Measurements from ENCODE around the gene FAM180A. TPM values are rescaled to one million over a fixed set of nuclear protein-coding genes. Genes with fewer than 3 reads are reported as not detected.

FAM180A gene
- not detected for total RNA-seq

GRCh38 chr7:135748770-135749169 lies at the start of gene FAM180A:
FAM180A (minus strand) TSS chr7:135748813; CDS start chr7:135748580, 233 bp downstream.
- ChIA-PET CTCF (no interaction called here), POLR2A (no interaction called here)
- no peak within 1 kb of the TSS for H3K4me3 Mint-ChIP-seq
- intact Hi-C loops (cut with micrococcal nuclease), result no loop called here
- DNase-seq, result no peak
- H3K27me3 Mint-ChIP-seq, result peaks cover 1% of the 10 kb centered on the region
- H3K9me3 Mint-ChIP-seq, result no peaks in the 10 kb centered on the region
- no peaks in the 10 kb centered on the region for H3K36me3 Mint-ChIP-seq
- H3K27ac Mint-ChIP-seq, result no peak within 1 kb of the TSS
- H3K4me1 Mint-ChIP-seq (ENCODE audit: low read depth), result no peaks in the 10 kb centered on the region

GRCh38 chr7:135798095-135798494 lies 49.5 kb upstream of the FAM180A start:
- Mint-ChIP-seq H3K9me3 (no peaks in the 10 kb centered on the region), H3K4me3 (no peak overlapping the region), H3K27ac (no peak overlapping the region), H3K36me3 (no peaks in the 10 kb centered on the region), H3K4me1 (ENCODE audit: low read depth) (peaks cover 7% of the 10 kb centered on the region), H3K27me3 (peaks cover 14% of the 10 kb centered on the region)
- DNase-seq, result no peak
- intact Hi-C loops (cut with micrococcal nuclease), result loop anchor here (5.0 kb wide), 1 partner anchor 136 kb away; the partner anchor contains the start of gene STMP1
- POLR2A ChIA-PET, result no interaction called here
- CTCF ChIA-PET, result interaction anchor here (6.3 kb wide), 1 partner anchor 211 kb away, joined by 87 read pairs; no protein-coding TSS in a partner anchor

GRCh38 chr7:135795846-135796570 lies 47.4 kb upstream of the FAM180A start:
- Mint-ChIP-seq H3K36me3 (no peaks in the 10 kb centered on the region), H3K4me1 (ENCODE audit: low read depth) (peaks cover 2% of the 10 kb centered on the region), H3K27me3 (peaks cover 18% of the 10 kb centered on the region), H3K27ac (no peak overlapping the region), H3K9me3 (no peaks in the 10 kb centered on the region), H3K4me3 (no peak overlapping the region)
- DNase-seq, result no peak
- CTCF ChIA-PET, result interaction anchor here (0.6 to 0.8 kb wide), 2 partner anchors 123 to 522 kb away, joined by 3 read pairs; no protein-coding TSS in a partner anchor
- intact Hi-C loops (cut with micrococcal nuclease), result loop anchor here (5.0 kb wide), 1 partner anchor 134 kb away; the partner anchor contains the start of gene STMP1
- POLR2A ChIA-PET, result no interaction called here

GRCh38 chr7:135793841-135794240 lies 45.2 kb upstream of the FAM180A start:
- Mint-ChIP-seq H3K9me3 (no peaks in the 10 kb centered on the region), H3K27ac (no peak overlapping the region), H3K27me3 (peaks cover 7% of the 10 kb centered on the region), H3K4me3 (no peak overlapping the region), H3K36me3 (no peaks in the 10 kb centered on the region), H3K4me1 (ENCODE audit: low read depth) (no peaks in the 10 kb centered on the region)
- CTCF ChIA-PET, result interaction anchor here (0.7 to 1.6 kb wide), 4 partner anchors 7 to 216 kb away, joined by 3 to 4 read pairs (median 3); no protein-coding TSS in a partner anchor
- DNase-seq, result no peak
- POLR2A ChIA-PET, result no interaction called here
- intact Hi-C loops (cut with micrococcal nuclease), result no loop called here

- POLR2A ChIA-PET, result no interaction called here
- CTCF ChIA-PET, result interaction anchor here (0.6 to 1.6 kb wide), 3 partner anchors 8 to 217 kb away, joined by 4 read pairs; no protein-coding TSS in a partner anchor
- intact Hi-C loops (cut with micrococcal nuclease), result no loop called here
Measured at GRCh38 chr7:135792866-135793265, 44.3 kb upstream of the FAM180A start.

GRCh38 chr7:135792363-135792668 lies 43.7 kb upstream of the FAM180A start:
- Mint-ChIP-seq H3K27ac (no peak overlapping the region), H3K4me3 (no peak overlapping the region), H3K9me3 (no peaks in the 10 kb centered on the region), H3K27me3 (peaks cover 7% of the 10 kb centered on the region), H3K36me3 (no peaks in the 10 kb centered on the region), H3K4me1 (ENCODE audit: low read depth) (no peaks in the 10 kb centered on the region)
- intact Hi-C loops (cut with micrococcal nuclease), result no loop called here
- CTCF ChIA-PET, result interaction anchor here (1.6 kb wide), 1 partner anchor 9 kb away, joined by 4 read pairs; no protein-coding TSS in a partner anchor
- DNase-seq, result no peak
- POLR2A ChIA-PET, result no interaction called here

More at GRCh38 chr7:135792866-135793265, 44.3 kb upstream of the FAM180A start:
- Mint-ChIP-seq H3K4me3 (no peak overlapping the region), H3K4me1 (ENCODE audit: low read depth) (no peaks in the 10 kb centered on the region), H3K9me3 (no peaks in the 10 kb centered on the region), H3K27me3 (peaks cover 7% of the 10 kb centered on the region), H3K36me3 (no peaks in the 10 kb centered on the region), H3K27ac (no peak overlapping the region)
- no peak for DNase-seq

- Mint-ChIP-seq H3K36me3 (no peaks in the 10 kb centered on the region), H3K27me3 (peaks cover 7% of the 10 kb centered on the region), H3K9me3 (no peaks in the 10 kb centered on the region), H3K27ac (no peak overlapping the region), H3K4me1 (ENCODE audit: low read depth) (no peaks in the 10 kb centered on the region), H3K4me3 (no peak overlapping the region)
- ChIA-PET CTCF (interaction anchor here (0.9 kb wide), 1 partner anchor 218 kb away, joined by 3 read pairs; no protein-coding TSS in a partner anchor), POLR2A (no interaction called here)
- DNase-seq, result no peak
- intact Hi-C loops (cut with micrococcal nuclease), result no loop called here
Measured at GRCh38 chr7:135791543-135792362, 43.1 kb upstream of the FAM180A start.

- POLR2A ChIA-PET, result no interaction called here
- Mint-ChIP-seq H3K4me3 (no peak overlapping the region), H3K9me3 (no peaks in the 10 kb centered on the region), H3K27ac (no peak overlapping the region), H3K36me3 (no peaks in the 10 kb centered on the region), H3K4me1 (ENCODE audit: low read depth) (no peaks in the 10 kb centered on the region), H3K27me3 (peaks cover 8% of the 10 kb centered on the region)
- intact Hi-C loops (cut with micrococcal nuclease), result no loop called here
- DNase-seq, result no peak
- CTCF ChIA-PET, result interaction anchor here (1.6 kb wide), 1 partner anchor 10 kb away, joined by 4 read pairs; no protein-coding TSS in a partner anchor
Measured at GRCh38 chr7:135790371-135790977, 41.9 kb upstream of the FAM180A start.

GRCh38 chr7:135789956-135790355 lies 41.3 kb upstream of the FAM180A start:
- Mint-ChIP-seq H3K4me1 (ENCODE audit: low read depth) (no peaks in the 10 kb centered on the region), H3K27me3 (peaks cover 8% of the 10 kb centered on the region), H3K27ac (no peak overlapping the region), H3K4me3 (no peak overlapping the region), H3K36me3 (no peaks in the 10 kb centered on the region), H3K9me3 (no peaks in the 10 kb centered on the region)
- ChIA-PET POLR2A (no interaction called here), CTCF (interaction anchor here (1.6 kb wide), 1 partner anchor 11 kb away, joined by 4 read pairs; no protein-coding TSS in a partner anchor)
- intact Hi-C loops (cut with micrococcal nuclease), result no loop called here
- DNase-seq, result no peak

GRCh38 chr7:135789431-135789830 lies 40.8 kb upstream of the FAM180A start:
- Mint-ChIP-seq H3K27ac (no peak overlapping the region), H3K27me3 (peaks cover 12% of the 10 kb centered on the region), H3K4me1 (ENCODE audit: low read depth) (no peaks in the 10 kb centered on the region), H3K9me3 (no peaks in the 10 kb centered on the region), H3K4me3 (no peak overlapping the region), H3K36me3 (no peaks in the 10 kb centered on the region)
- no peak for DNase-seq
- ChIA-PET CTCF (interaction anchor here (1.6 kb wide), 1 partner anchor 11 kb away, joined by 4 read pairs; no protein-coding TSS in a partner anchor), POLR2A (no interaction called here)
- intact Hi-C loops (cut with micrococcal nuclease), result no loop called here

- no peak for DNase-seq
- ChIA-PET CTCF (no interaction called here), POLR2A (no interaction called here)
- H3K4me3 Mint-ChIP-seq, result no peak overlapping the region
- no peaks in the 10 kb centered on the region for H3K4me1 Mint-ChIP-seq (ENCODE audit: low read depth)
- H3K27me3 Mint-ChIP-seq, result peaks cover 12% of the 10 kb centered on the region
- no peak overlapping the region for H3K27ac Mint-ChIP-seq
- intact Hi-C loops (cut with micrococcal nuclease), result no loop called here
- no peaks in the 10 kb centered on the region for H3K36me3 Mint-ChIP-seq
- no peaks in the 10 kb centered on the region for H3K9me3 Mint-ChIP-seq
Measured at GRCh38 chr7:135786911-135787310, 38.3 kb upstream of the FAM180A start.

GRCh38 chr7:135785065-135785464 lies 36.5 kb upstream of the FAM180A start:
- Mint-ChIP-seq H3K27me3 (peaks cover 6% of the 10 kb centered on the region), H3K4me1 (ENCODE audit: low read depth) (no peaks in the 10 kb centered on the region), H3K9me3 (no peaks in the 10 kb centered on the region), H3K4me3 (no peak overlapping the region), H3K36me3 (no peaks in the 10 kb centered on the region), H3K27ac (no peak overlapping the region)
- no peak for DNase-seq
- intact Hi-C loops (cut with micrococcal nuclease), result no loop called here
- ChIA-PET POLR2A (no interaction called here), CTCF (interaction anchor here (1.7 kb wide), 1 partner anchor 16 kb away, joined by 7 read pairs; no protein-coding TSS in a partner anchor)
